ENCODE data around the gene TRPV4.

- TF ChIP-seq POLR2A (IDR thresholded peaks at IDR 0.05) (no peak), POLR2AphosphoS5 (IDR thresholded peaks at IDR 0.05) (no peak)
- TF ChIP-seq, protein P1, sequence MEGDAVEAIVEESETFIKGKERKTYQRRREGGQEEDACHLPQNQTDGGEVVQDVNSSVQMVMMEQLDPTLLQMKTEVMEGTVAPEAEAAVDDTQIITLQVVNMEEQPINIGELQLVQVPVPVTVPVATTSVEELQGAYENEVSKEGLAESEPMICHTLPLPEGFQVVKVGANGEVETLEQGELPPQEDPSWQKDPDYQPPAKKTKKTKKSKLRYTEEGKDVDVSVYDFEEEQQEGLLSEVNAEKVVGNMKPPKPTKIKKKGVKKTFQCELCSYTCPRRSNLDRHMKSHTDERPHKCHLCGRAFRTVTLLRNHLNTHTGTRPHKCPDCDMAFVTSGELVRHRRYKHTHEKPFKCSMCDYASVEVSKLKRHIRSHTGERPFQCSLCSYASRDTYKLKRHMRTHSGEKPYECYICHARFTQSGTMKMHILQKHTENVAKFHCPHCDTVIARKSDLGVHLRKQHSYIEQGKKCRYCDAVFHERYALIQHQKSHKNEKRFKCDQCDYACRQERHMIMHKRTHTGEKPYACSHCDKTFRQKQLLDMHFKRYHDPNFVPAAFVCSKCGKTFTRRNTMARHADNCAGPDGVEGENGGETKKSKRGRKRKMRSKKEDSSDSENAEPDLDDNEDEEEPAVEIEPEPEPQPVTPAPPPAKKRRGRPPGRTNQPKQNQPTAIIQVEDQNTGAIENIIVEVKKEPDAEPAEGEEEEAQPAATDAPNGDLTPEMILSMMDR (IDR thresholded peaks at IDR 0.05), result no peak
Observed at GRCh38 chr12:109800536-109800935, 32.7 kb downstream of the TRPV4 start.
